IMR-90 (cell line): Measurements from ENCODE around the gene PLPP7. TPM values are rescaled to one million over a fixed set of nuclear protein-coding genes. Genes with fewer than 3 reads are reported as not detected.

ENCODE experiments used
- ATAC-seq: fragments of 200-7000 bp; cut with Tn5 transposase; 2 replicates; pipeline ENCODE4 v1.9.1; 2020; ENCODE audit warnings: low read depth, mild to moderate bottlenecking, moderate library complexity
- BruUV-seq: library from RNA; stranded (reverse); fragments of 400-500 nt; replicated peaks from 2 replicates; lab custom pipeline; 2021; lab: Mats Ljungman, UMichigan
- CTCF ChIA-PET: fragments of 300-600 bp; formaldehyde crosslinking; extraction: SDS; loops from one replicate; lab custom pipeline; 2021; ENCODE audit warnings: antibody characterized with exemption; lab: Yijun Ruan, JAX
- POLR2A ChIA-PET: fragments of 300-600 bp; sonication (Branson Sonifier 250); formaldehyde crosslinking; loops from one replicate; lab custom pipeline; 2022; ENCODE audit warnings: antibody characterized with exemption; ENCODE audit not compliant: unreplicated experiment; lab: Charles Lee
- DNase-seq: peaks from one replicate; pipeline ENCODE4 v3.0.0; 2013
- H2AFZ ChIP-seq: replicated peaks from 2 replicates; pipeline ENCODE3; 2013; ENCODE audit warnings: low read length, mild to moderate bottlenecking; ENCODE audit not compliant: poor library complexity
- H2AK5ac ChIP-seq: 2 replicates; pipeline ENCODE4 v1.6.1; 2013; ENCODE audit warnings: low read depth, low read length, inconsistent platforms
- H2AK9ac ChIP-seq: replicated peaks from 2 replicates; pipeline ENCODE3; 2013; ENCODE audit warnings: mild to moderate bottlenecking, low read depth, low read length, moderate library complexity; ENCODE audit not compliant: poor library complexity
- H2BK120ac ChIP-seq: 2 replicates; pipeline ENCODE4 v1.6.1; 2013; ENCODE audit warnings: low read depth, low read length, inconsistent platforms
- H2BK15ac ChIP-seq: 3 replicates; pipeline ENCODE4 v1.6.1; 2013; ENCODE audit warnings: low read depth, low read length, inconsistent platforms
- H2BK20ac ChIP-seq: 2 replicates; pipeline ENCODE4 v1.6.1; 2013; ENCODE audit warnings: low read depth, mild to moderate bottlenecking, inconsistent platforms, low read length, moderate library complexity
- H2BK5ac ChIP-seq: 2 replicates; pipeline ENCODE4 v1.6.1; 2013; ENCODE audit warnings: mild to moderate bottlenecking, low read depth, low read length, inconsistent platforms; ENCODE audit not compliant: poor library complexity, severe bottlenecking
- H3K14ac ChIP-seq: replicated peaks from 2 replicates; pipeline ENCODE4 v1.6.1; 2013; ENCODE audit warnings: low read depth, low read length, inconsistent platforms
- H3K18ac ChIP-seq: 2 replicates; pipeline ENCODE4 v1.6.1; 2013; ENCODE audit warnings: low read depth, low read length, control low read depth
- H3K23ac ChIP-seq: 2 replicates; pipeline ENCODE4 v1.6.1; 2013; ENCODE audit warnings: low read depth, low read length, inconsistent platforms
- H3K27ac ChIP-seq: 2 replicates; pipeline ENCODE4 v1.5.1; 2013; ENCODE audit warnings: mild to moderate bottlenecking, control low read depth, low read length; ENCODE audit not compliant: insufficient read depth
- H3K27me3 ChIP-seq: 2 replicates; pipeline ENCODE4 v1.6.1; 2013; ENCODE audit warnings: low read length; ENCODE audit not compliant: control insufficient read depth, insufficient read depth
- H3K36me3 ChIP-seq: 2 replicates; pipeline ENCODE4 v1.6.1; 2013; ENCODE audit warnings: low read length, mixed read lengths; ENCODE audit not compliant: control insufficient read depth, insufficient read depth
- H3K4ac ChIP-seq: 2 replicates; pipeline ENCODE4 v1.6.1; 2013; ENCODE audit warnings: low read depth, low read length, inconsistent platforms
- H3K4me1 ChIP-seq: 2 replicates; pipeline ENCODE4 v1.6.1; 2013; ENCODE audit warnings: low read length, mixed read lengths; ENCODE audit not compliant: control insufficient read depth, insufficient read depth
- H3K4me2 ChIP-seq: 2 replicates; pipeline ENCODE4 v1.6.1; 2013; ENCODE audit warnings: low read depth, mild to moderate bottlenecking, control low read depth, low read length, moderate library complexity
- H3K4me3 ChIP-seq: 2 replicates; pipeline ENCODE4 v1.5.1; 2013; ENCODE audit warnings: low read depth, mild to moderate bottlenecking, control low read depth, low read length, moderate library complexity; ENCODE audit not compliant: insufficient read depth
- H3K56ac ChIP-seq: 2 replicates; pipeline ENCODE4 v1.6.1; 2013; ENCODE audit warnings: low read length, inconsistent platforms; ENCODE audit not compliant: insufficient read depth; ENCODE audit errors: extremely low read depth
- H3K79me1 ChIP-seq, 2 experiments: 2 replicates each; pipeline ENCODE4 v1.6.1; 2013; ENCODE audit warnings: low read length in 2 of 2, inconsistent platforms in 1 of 2, low read depth in 1 of 2
- H3K9ac ChIP-seq: 2 replicates; pipeline ENCODE4 v1.6.1; 2013; ENCODE audit warnings: low read depth, low read length, control low read depth
- H3K9me1 ChIP-seq: 2 replicates; pipeline ENCODE4 v1.6.1; 2013; ENCODE audit warnings: low read length, inconsistent platforms; ENCODE audit not compliant: insufficient read depth
- H3K9me3 ChIP-seq: 2 replicates; pipeline ENCODE4 v1.6.1; 2013; ENCODE audit warnings: low read length; ENCODE audit not compliant: control insufficient read depth, insufficient read depth
- H4K20me1 ChIP-seq: 2 replicates; pipeline ENCODE4 v1.6.1; 2013; ENCODE audit warnings: low read length, inconsistent platforms; ENCODE audit not compliant: insufficient read depth
- H4K5ac ChIP-seq: 2 replicates; pipeline ENCODE4 v1.6.1; 2013; ENCODE audit warnings: mild to moderate bottlenecking, low read depth, low read length, control low read depth
- H4K8ac ChIP-seq, 2 experiments: 2 replicates each; pipeline ENCODE4 v1.6.1; 2013; ENCODE audit warnings: low read depth in 2 of 2, low read length in 2 of 2, control low read depth in 1 of 2, inconsistent platforms in 1 of 2
- H4K91ac ChIP-seq: 2 replicates; pipeline ENCODE4 v1.6.1; 2013; ENCODE audit warnings: low read depth, low read length, inconsistent platforms; ENCODE audit not compliant: insufficient read depth
- BHLHE40 ChIP-seq: fragments of 150-350 bp; IDR thresholded peaks from 2 replicates; pipeline ENCODE4 v1.6.1; 2016; ENCODE audit warnings: mild to moderate bottlenecking, low read depth, low read length
- CEBPB ChIP-seq: IDR thresholded peaks from 2 replicates; pipeline ENCODE4 v1.6.1; 2012; ENCODE audit warnings: low read depth, low read length, improper control_type of control experiment
- CHD1 ChIP-seq: IDR thresholded peaks from 2 replicates; pipeline ENCODE4 v1.6.1; 2012; ENCODE audit warnings: low read depth, low read length, improper control_type of control experiment
- MAFK ChIP-seq: IDR thresholded peaks from 2 replicates; pipeline ENCODE4 v1.6.1; 2012; ENCODE audit warnings: low read depth, low read length, improper control_type of control experiment
- NFE2L2 ChIP-seq: fragments of 150-350 bp; IDR thresholded peaks from 2 replicates; pipeline ENCODE4 v1.6.1; 2016; ENCODE audit warnings: low read depth, mild to moderate bottlenecking, low read length
- POLR2A ChIP-seq: IDR thresholded peaks from 2 replicates; pipeline ENCODE4 v1.6.1; 2012; ENCODE audit warnings: mild to moderate bottlenecking, low read depth, low read length
- RAD21 ChIP-seq: IDR thresholded peaks from 2 replicates; pipeline ENCODE4 v1.6.1; 2012; ENCODE audit warnings: low read length, improper control_type of control experiment
- RCOR1 ChIP-seq: IDR thresholded peaks from 2 replicates; pipeline ENCODE4 v1.6.1; 2012; ENCODE audit warnings: mild to moderate bottlenecking, low read length, improper control_type of control experiment; ENCODE audit not compliant: insufficient replicate concordance
- RFX5 ChIP-seq: IDR thresholded peaks from 2 replicates; pipeline ENCODE4 v1.8.0; 2012; ENCODE audit warnings: low read depth, mild to moderate bottlenecking, low read length, moderate library complexity
- SMC3 ChIP-seq: fragments of 150-350 bp; IDR thresholded peaks from 2 replicates; pipeline ENCODE4 v1.6.1; 2016; ENCODE audit warnings: low read depth, mild to moderate bottlenecking, antibody characterized with exemption, low read length, moderate library complexity
- WGBS, 2 experiments: methylation state at CpG; one replicate each; pipeline versions ENCODE4 v1.1.5 to v1.1.7; 2013; ENCODE audit warnings: missing lambda C conversion rate in 2 of 2; ENCODE audit not compliant: insufficient read length in 1 of 2; ENCODE audit errors: extremely low coverage in 2 of 2; 5-methylcytosine and 5-hydroxymethylcytosine counted together
- dilution Hi-C: fragments of 300-500 bp; cut with HindIII; formaldehyde crosslinking; loops from one replicate; pipeline ENCODE4 v1.14.3; 2018; ENCODE audit warnings: low sequenced_read_pairs; ENCODE audit not compliant: unreplicated experiment
- in situ Hi-C: fragments of 300-500 bp; cut with MboI; formaldehyde crosslinking; loops from 3 replicates; pipeline ENCODE4 v1.14.3; 2019; ENCODE audit warnings: low sequenced_read_pairs, inconsistent platforms, mixed read lengths
- intact Hi-C: fragments of 100-400 bp; cut with micrococcal nuclease; formaldehyde crosslinking; loops from 2 replicates; pipeline ENCODE4 v1.10.0; 2022
- polyA plus RNA-seq, 3 experiments: library from polyadenylated mRNA; depleted of rRNA; stranded (reverse); fragments of >200 nt; gene quantifications; 2 replicates each; pipeline ENCODE4 v1.2.3, GENCODE V29; 2012; ENCODE audit warnings: low replicate concordance in 1 of 3
- total RNA-seq: library from RNA; depleted of rRNA; stranded (reverse); fragments of >200 nt; gene quantifications from 2 replicates; pipeline ENCODE4 v1.2.3, GENCODE V29; 2012

Gene PLPP7
- total and polyA plus RNA-seq, 2 of the 4 experiments (the other 2 are of a cell fraction), result 0.54 to 1.2 TPM

DNA sequence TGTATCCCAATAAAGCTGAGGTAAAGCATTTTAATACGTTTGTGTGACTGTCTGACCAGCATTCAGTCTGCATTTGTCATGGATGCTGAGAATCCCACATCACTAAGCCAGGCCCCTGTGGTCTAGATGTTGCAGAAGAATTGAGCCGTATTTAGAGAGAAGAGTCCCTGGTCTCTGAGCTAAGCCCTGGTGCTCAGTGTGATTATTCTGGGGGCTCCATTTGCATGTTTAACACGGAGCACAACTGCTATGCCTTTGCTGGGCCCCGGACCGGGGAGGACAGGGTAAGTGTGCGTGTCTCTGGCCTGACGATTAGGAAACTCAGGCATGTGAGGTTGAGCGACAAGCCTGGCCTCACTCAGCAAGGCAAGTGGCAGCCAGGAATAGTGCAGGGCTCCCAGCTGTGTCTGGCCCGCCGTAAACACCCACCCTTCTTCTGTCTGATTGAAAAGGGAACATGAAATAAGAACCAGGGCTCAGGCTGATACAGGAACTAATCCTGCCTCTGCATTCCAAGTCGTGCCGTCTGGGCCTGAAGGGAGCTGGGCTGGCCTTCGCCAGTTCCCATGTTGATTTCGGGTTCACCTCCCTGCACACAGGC is 35.5 kb upstream of the PLPP7 start:
- no peak overlapping the region for H3K9ac ChIP-seq
- ChIA-PET CTCF (no interaction called here), POLR2A (no interaction called here)
- no peak overlapping the region; the same call in 1 of the 2 replicates for H3K4ac ChIP-seq
- H3K36me3 ChIP-seq, result no peaks in the 10 kb centered on the region
- no peak overlapping the region for H3K14ac ChIP-seq
- H2BK120ac ChIP-seq, result no peak overlapping the region
- no peak overlapping the region for H2BK20ac ChIP-seq
- H2AFZ ChIP-seq, result peak overlapping the region; percentile 82
- H3K27me3 ChIP-seq, result no peaks in the 10 kb centered on the region
- in situ Hi-C loops (no loop called here), dilution Hi-C loops (no loop called here), intact Hi-C loops (no loop called here)
- no peak overlapping the region for H4K91ac ChIP-seq
- no peak overlapping the region for H4K8ac ChIP-seq
- H4K5ac ChIP-seq, result no peak overlapping the region
- H3K27ac ChIP-seq, result no peak overlapping the region
- no peaks in the 10 kb centered on the region for H3K9me3 ChIP-seq
- H3K9me1 ChIP-seq, result peaks cover 6% of the 10 kb centered on the region; the same call in 1 of the 2 replicates
- 74% methylated on average over 6 of the region's 14 CpGs; no CpG with 5 or more reads in 1 of the 2 experiments for WGBS, 2 experiments
- no peak overlapping the region for H3K4me2 ChIP-seq
- H3K23ac ChIP-seq, result no peak overlapping the region
- no peak overlapping the region for H2BK5ac ChIP-seq
- H3K4me3 ChIP-seq, result no peak overlapping the region
- 0 out of 4 replicates have a peak, but pooled peaks cover 0 to 2% of the 10 kb centered on the region in 2 experiments for H3K79me1 ChIP-seq
- no peak for TF ChIP-seq BHLHE40
- TF ChIP-seq NFE2L2, result no peak
- TF ChIP-seq CHD1, result no peak
- TF ChIP-seq RAD21, result no peak
- TF ChIP-seq CEBPB, result no peak
- TF ChIP-seq RCOR1, result no peak
- TF ChIP-seq SMC3, result no peak
- no peak for TF ChIP-seq MAFK
- no peak for TF ChIP-seq RFX5
- TF ChIP-seq POLR2A, result no peak
- peak overlapping the region; percentile 29; the same call in 1 of the 3 replicates for H2BK15ac ChIP-seq
- H4K20me1 ChIP-seq, result no peaks in the 10 kb centered on the region
- H3K56ac ChIP-seq, result no peak overlapping the region
- peak; percentile 38 for DNase-seq
- H2AK5ac ChIP-seq, result no peak overlapping the region
- peaks cover 10% of the 10 kb centered on the region for H3K4me1 ChIP-seq
- no peak for ATAC-seq
- no TSS peak for BruUV-seq
- no peak overlapping the region for H2AK9ac ChIP-seq
- no peak overlapping the region for H3K18ac ChIP-seq
